AG04449 (cell line): ENCODE data around the gene CHST8.

Experiments used
- CTCF ChIA-PET: fragments of 350-600 bp; formaldehyde crosslinking; extraction: SDS; loops from one replicate; lab custom pipeline; 2021; ENCODE audit warnings: antibody characterized with exemption; lab: Yijun Ruan, JAX
- POLR2A ChIA-PET: fragments of 400-600, 350-600 bp; formaldehyde crosslinking; extraction: SDS; loops from one replicate; lab custom pipeline; 2020; ENCODE audit warnings: antibody characterized with exemption, inconsistent platforms; lab: Yijun Ruan, JAX
- DNase-seq: peaks from one replicate; pipeline ENCODE4 v3.0.0-alpha.2; 2010; ENCODE audit warnings: low read depth, low spot score
- H3K4me3 ChIP-seq: 2 replicates; pipeline ENCODE4 v1.5.1; 2011; ENCODE audit warnings: low read depth, mild to moderate bottlenecking, control low read depth, low read length
- TF ChIP-seq, protein P1 (sequence below): IDR thresholded peaks from one replicate; pipeline ENCODE4 v1.5.1; 2011; ENCODE audit warnings: mild to moderate bottlenecking, moderate library complexity, low read length, control low read depth, inconsistent platforms; ENCODE audit not compliant: insufficient read depth; ENCODE audit errors: missing control alignments

Gene CHST8

DNA sequence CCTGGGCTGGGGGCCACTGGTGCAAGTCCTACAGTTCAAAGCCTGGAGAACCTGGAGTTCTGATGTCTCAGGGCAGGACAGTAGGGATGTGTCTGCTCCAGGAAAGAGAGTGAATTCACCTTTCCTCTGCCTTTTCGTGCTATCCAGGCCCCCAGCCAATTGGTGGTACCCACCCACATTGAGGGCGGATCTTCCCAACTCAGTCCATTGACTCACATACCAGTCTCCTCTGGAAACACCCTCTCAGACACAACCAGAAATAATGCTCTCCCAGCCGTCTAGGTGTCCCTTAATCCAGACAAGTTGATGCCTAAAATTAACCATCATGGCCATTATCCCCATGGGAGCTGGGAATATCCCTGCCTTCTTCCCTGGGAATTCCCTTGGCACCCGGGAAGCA lies 38.8 kb upstream of the CHST8 start:
- DNase-seq = no peak
- ChIA-PET POLR2A (no interaction called here), CTCF (no interaction called here)
- TF ChIP-seq, protein P1, sequence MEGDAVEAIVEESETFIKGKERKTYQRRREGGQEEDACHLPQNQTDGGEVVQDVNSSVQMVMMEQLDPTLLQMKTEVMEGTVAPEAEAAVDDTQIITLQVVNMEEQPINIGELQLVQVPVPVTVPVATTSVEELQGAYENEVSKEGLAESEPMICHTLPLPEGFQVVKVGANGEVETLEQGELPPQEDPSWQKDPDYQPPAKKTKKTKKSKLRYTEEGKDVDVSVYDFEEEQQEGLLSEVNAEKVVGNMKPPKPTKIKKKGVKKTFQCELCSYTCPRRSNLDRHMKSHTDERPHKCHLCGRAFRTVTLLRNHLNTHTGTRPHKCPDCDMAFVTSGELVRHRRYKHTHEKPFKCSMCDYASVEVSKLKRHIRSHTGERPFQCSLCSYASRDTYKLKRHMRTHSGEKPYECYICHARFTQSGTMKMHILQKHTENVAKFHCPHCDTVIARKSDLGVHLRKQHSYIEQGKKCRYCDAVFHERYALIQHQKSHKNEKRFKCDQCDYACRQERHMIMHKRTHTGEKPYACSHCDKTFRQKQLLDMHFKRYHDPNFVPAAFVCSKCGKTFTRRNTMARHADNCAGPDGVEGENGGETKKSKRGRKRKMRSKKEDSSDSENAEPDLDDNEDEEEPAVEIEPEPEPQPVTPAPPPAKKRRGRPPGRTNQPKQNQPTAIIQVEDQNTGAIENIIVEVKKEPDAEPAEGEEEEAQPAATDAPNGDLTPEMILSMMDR = no peak
- no peak overlapping the region for H3K4me3 ChIP-seq

DNA sequence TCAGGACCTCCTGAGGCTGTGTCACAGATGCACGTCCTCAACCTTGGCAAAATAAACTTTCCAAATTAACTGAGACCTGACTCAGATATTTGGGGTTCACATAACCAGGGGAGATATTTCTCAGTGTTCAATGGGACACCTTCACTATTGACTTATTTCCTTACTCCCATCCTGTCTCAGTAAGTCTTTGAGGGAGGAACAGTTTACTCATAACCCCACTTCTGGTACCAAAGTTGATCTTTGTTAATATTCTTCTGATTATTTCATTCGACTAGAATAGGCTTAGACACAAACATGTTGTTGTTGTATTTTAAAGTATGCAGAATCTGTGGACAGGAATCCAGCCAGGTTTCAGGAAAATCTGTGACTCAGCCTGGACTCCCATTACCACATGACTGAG lies 34.6 kb upstream of the CHST8 start:
- TF ChIP-seq, protein P1 = no peak
- CTCF ChIA-PET = no interaction called here
- DNase-seq = no peak
- POLR2A ChIA-PET = no interaction called here
- no peak overlapping the region for H3K4me3 ChIP-seq

DNA sequence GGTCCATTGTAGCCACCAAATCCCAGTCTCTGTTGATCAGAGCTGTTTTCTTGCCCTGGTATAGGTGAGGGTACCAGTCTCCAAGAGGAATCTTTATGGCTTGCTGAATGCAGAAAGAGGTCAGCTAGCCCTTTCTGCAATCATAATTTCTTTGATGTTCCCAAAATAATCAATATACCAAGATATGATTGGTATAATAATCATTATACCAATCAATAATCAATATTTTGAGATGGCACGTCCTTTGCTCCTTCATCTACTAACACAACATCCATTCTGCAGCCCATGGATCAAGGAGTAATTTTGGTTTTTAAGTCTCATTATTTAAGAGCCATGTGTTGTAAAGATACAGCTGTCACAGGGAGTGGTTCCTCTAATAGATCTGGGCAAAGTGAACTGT lies 31.5 kb upstream of the CHST8 start:
- H3K4me3 ChIP-seq = no peak overlapping the region
- ChIA-PET CTCF (no interaction called here), POLR2A (no interaction called here)
- no peak for DNase-seq
- TF ChIP-seq, protein P1 = no peak

DNA sequence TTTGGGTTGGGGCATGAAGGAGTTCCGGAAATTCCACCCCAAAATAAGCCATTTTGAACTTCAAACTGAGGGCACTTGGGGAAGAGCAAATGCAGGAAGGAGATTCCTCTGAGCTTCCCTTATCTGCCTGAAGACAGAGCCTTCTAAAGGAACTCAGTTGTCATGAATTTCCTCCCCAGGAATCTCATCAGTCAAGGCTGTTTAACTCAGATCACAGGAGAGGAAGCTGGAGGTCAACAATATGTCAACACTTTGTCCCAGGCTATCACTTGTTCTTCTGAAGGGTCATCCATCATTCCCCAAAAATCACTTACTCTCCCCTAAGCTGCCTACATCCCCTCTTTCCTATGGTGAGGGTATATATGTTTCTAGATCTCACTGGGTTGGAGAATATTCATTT lies 26.0 kb upstream of the CHST8 start:
- TF ChIP-seq, protein P1 = no peak
- no peak for DNase-seq
- POLR2A ChIA-PET = no interaction called here
- no peak overlapping the region for H3K4me3 ChIP-seq
- CTCF ChIA-PET = no interaction called here

DNA sequence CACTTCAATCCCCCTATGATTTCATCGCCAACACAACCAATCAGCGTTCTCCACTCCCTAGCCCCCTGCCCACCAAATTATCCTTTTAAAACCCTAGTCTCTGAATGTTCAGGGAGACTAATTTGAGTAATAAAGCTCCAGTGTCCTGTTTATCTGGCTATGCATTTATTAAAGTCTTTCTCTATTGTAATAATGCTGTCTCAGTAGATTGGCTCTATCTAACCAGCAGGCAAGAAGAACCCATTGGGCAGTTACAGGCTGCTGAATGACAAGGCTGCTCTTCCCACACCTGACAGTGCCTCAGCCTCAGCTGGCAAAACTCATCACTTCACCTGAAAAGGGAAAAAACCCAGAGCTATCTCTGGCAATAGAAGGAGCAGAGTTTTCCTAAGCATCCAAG lies 20.2 kb upstream of the CHST8 start:
- DNase-seq = no peak
- CTCF ChIA-PET = no interaction called here
- POLR2A ChIA-PET = no interaction called here
- TF ChIP-seq, protein P1 = no peak
- H3K4me3 ChIP-seq = no peak overlapping the region

DNA sequence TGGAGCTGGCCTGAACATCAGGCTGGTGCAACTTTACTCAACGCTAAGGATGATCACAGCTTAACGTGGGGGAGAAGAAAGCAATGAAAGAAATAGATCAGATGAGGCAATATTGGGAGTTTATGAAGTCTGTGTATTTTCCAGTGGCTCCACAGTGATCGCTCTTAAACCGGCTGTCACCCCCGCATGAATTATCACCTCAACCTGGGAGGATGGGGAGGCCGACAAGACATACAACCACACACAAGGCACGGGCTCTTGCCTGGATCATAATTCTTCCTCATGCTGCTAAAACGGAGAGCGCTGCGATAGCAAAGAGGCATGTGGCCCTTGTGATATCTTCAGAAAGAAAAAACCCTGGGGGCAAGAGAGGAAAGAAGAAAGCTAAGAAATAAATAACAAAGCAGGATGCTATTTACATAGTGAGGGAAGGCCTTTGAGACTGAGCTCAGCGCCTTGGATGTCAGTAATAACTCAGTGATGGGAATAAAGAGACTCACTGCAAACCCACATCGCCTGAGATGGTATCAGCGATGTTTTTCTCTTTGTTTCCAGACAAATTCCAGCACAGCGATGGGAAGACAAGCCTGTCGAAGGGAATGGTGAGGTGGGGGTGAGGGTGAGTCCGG lies 19.1 kb upstream of the CHST8 start:
- TF ChIP-seq, protein P1 = no peak
- POLR2A ChIA-PET = interaction anchor here (0.6 kb wide), 1 partner anchor 28 kb away, joined by 3 read pairs; no protein-coding TSS in a partner anchor

More for the DNA sequence above, 19.1 kb upstream of the CHST8 start:
- no peak overlapping the region for H3K4me3 ChIP-seq
- no peak for DNase-seq
- CTCF ChIA-PET = no interaction called here
